Measurements from ENCODE around the gene CDK17. TPM values are rescaled to one million over a fixed set of nuclear protein-coding genes. Genes with fewer than 3 reads are reported as not detected.
"Not testable (repeated sequence)": the region's sequence is repeated elsewhere in the genome, so short reads cannot be mapped to it uniquely, and the experiment has no call there.

Gene CDK17
- total and polyA plus RNA-seq, 12 donors = 8.5 to 32.4 (median 21.0) TPM

DNA sequence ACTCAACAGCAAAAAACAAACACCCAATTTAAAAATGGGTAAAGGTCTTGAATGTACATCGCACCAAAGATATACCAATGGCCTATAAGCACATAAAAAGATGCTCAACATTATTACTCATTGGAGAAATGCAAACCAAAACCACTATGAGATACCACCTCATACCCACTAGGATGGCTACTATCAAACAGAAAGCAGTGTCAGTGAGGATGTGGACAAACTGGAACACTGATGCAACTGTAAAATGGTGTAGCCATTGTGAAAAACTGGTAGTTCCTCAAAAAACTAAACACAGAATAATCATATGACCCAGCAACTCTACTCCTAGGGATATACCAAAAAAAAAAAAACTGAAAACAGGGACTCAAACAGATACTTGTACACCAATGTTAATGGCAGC, 49.3 kb downstream of the CDK17 start:
- TF ChIP-seq, protein P1, sequence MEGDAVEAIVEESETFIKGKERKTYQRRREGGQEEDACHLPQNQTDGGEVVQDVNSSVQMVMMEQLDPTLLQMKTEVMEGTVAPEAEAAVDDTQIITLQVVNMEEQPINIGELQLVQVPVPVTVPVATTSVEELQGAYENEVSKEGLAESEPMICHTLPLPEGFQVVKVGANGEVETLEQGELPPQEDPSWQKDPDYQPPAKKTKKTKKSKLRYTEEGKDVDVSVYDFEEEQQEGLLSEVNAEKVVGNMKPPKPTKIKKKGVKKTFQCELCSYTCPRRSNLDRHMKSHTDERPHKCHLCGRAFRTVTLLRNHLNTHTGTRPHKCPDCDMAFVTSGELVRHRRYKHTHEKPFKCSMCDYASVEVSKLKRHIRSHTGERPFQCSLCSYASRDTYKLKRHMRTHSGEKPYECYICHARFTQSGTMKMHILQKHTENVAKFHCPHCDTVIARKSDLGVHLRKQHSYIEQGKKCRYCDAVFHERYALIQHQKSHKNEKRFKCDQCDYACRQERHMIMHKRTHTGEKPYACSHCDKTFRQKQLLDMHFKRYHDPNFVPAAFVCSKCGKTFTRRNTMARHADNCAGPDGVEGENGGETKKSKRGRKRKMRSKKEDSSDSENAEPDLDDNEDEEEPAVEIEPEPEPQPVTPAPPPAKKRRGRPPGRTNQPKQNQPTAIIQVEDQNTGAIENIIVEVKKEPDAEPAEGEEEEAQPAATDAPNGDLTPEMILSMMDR (IDR thresholded peaks at IDR 0.05) = no peak
- Histone ChIP-seq H3K36me3 (no peaks in the 10 kb centered on the region), H3K4me3 (no peak overlapping the region), H3K4me1 (peaks cover 0 to 88% (median 70%) of the 10 kb centered on the region in 9 donors), H3K27me3 (no peaks in the 10 kb centered on the region), H3K9me3 (peaks cover 0 to 2% (median under 1%) of the 10 kb centered on the region in 11 donors), H3K27ac (peak overlapping the region in 1 of 10 donors; percentile 10)
- peak in 1 of 8 donors; percentile 50 for ATAC-seq
- 98 to 100% methylated on average over 1 of the region's 1 CpG for WGBS, 2 donors
- no peak for DNase-seq
- intact Hi-C loops (cut with DNase I) = no loop called here

- DNase-seq (peak in 1 of 2 donors; percentile 11), ATAC-seq (peak in 5 of 8 donors; percentile 37 to 68 (median 39))
- Histone ChIP-seq H3K36me3 (peaks cover 0 to 9% (median 3%) of the 10 kb centered on the region in 9 donors), H3K27ac (peak overlapping the region in 9 of 10 donors; percentile 30 to 73 (median 55)), H3K27me3 (no peaks in the 10 kb centered on the region), H3K4me1 (peaks cover 0 to 61% (median 40%) of the 10 kb centered on the region in 9 donors), H3K9me3 (peaks cover 0 to 39% (median 22%) of the 10 kb centered on the region in 11 donors), H3K4me3 (peak overlapping the region in 8 of 10 donors; percentile 10 to 39 (median 32))
- intact Hi-C loops (cut with DNase I) = loop anchor here in 1 of 10 donors (10.0 kb wide), 1 partner anchor 48 kb away; no protein-coding TSS in a partner anchor
- 24 to 34% methylated on average over 5 of the region's 5 CpGs for WGBS, 2 donors
- TF ChIP-seq, protein P1 (IDR thresholded peaks at IDR 0.05) = no peak
These were observed 53.0 kb downstream of the CDK17 start for GRCh38 chr12:96347130-96347699.

- intact Hi-C loops (cut with DNase I) = loop anchor here in 1 of 10 donors (10.0 kb wide), 1 partner anchor 48 kb away; no protein-coding TSS in a partner anchor
- peak in 5 of 8 donors; percentile 47 to 74 (median 66) for ATAC-seq
- WGBS, 2 donors = 36 to 72% methylated on average over 4 of the region's 4 CpGs
These were observed 53.5 kb downstream of the CDK17 start for GRCh38 chr12:96346716-96347115.

DNA sequence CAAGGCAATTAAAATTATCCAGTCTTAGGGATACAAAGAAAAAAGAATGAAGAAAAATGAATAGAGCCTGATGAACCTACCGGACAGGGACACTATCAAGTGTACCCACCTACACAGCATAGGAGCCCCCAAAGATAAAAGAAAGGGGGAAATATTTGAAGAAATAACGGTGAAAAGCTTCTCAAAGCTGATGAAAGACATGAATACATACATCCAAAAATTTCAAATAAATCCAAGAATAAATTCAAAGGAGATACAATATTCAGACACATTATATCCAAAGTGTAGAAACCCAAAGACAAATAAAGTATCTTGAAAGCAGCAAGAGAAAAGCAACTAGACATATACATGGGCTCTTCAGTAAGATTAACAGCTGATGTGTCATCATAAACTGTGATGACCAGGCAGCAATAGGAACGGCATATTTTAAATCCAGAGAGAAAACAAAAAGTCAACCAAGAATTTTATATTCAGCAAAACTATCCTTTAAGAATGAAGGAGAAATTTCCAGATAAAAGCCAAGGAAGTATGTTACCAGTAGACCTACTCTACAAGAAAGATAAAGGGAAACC, 56.0 kb downstream of the CDK17 start:
- DNase-seq (no peak), ATAC-seq (no peak)
- TF ChIP-seq, protein P1 (IDR thresholded peaks at IDR 0.05) = no peak
- Histone ChIP-seq H3K4me1 (peaks cover 0 to 42% (median 26%) of the 10 kb centered on the region in 9 donors), H3K4me3 (no peak overlapping the region), H3K27me3 (no peaks in the 10 kb centered on the region), H3K9me3 (peaks cover 0 to 39% (median 22%) of the 10 kb centered on the region in 11 donors), H3K27ac (no peak overlapping the region), H3K36me3 (peaks cover 0 to 9% (median 3%) of the 10 kb centered on the region in 9 donors)
- WGBS, 2 donors = 83 to 99% methylated on average over 3 of the region's 3 CpGs
- intact Hi-C loops (cut with DNase I) = loop anchor here in 1 of 10 donors (10.0 kb wide), 1 partner anchor 51 kb away; no protein-coding TSS in a partner anchor

More at GRCh38 chr12:96346716-96347115, 53.5 kb downstream of the CDK17 start:
- H3K9me3 ChIP-seq = peaks cover 0 to 39% (median 22%) of the 10 kb centered on the region in 11 donors
- not testable (repeated sequence) for H3K27me3 ChIP-seq, DNase-seq, H3K36me3 ChIP-seq
- H3K27ac ChIP-seq = peak overlapping the region in 9 of 10 donors; percentile 30 to 73 (median 55)
- peaks cover 0 to 56% (median 35%) of the 10 kb centered on the region in 9 donors for H3K4me1 ChIP-seq
- H3K4me3 ChIP-seq = peak overlapping the region in 8 of 10 donors; percentile 10 to 39 (median 32)

Data from heart right ventricle (tissue), 16 donors.